ENCODE measurements around the gene CDK8. TPM values are rescaled to one million over a fixed set of nuclear protein-coding genes. Genes with fewer than 3 reads are reported as not detected.

Gene CDK8
- total RNA-seq, 2 experiments from 2014 or later: 16.8 to 22.3 TPM

DNA sequence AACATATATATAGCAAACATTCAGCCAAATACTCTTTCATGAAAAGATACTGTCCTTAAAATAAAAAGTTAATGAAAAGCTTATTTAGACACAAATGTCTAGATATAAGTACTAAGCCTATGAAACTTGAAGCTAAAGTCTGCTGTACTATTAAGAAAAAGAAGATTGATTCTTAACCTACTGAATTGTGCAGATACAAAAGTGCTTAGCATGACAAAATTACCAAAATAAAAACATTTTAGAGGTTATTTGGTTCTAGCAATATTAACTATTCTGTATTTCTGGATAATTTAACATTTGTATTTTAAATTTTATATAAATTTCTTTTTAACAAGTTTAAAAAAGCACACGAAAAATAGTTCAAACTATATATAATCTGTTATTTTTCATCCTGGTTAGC is 40.6 kb upstream of the CDK8 start:
- Histone ChIP-seq H2AFZ (ENCODE audit: low read length) (no peak overlapping the region), H3K9me2 (ENCODE audit: insufficient read depth, low read length) (no peaks in the 10 kb centered on the region), H3K27ac (ENCODE audit: low read depth, low read length, poor library complexity, severe bottlenecking) (no peak overlapping the region), H4K20me1 (ENCODE audit: insufficient read depth, low read length) (no peaks in the 10 kb centered on the region), H3K4me1 (ENCODE audit: insufficient read depth, low read length, poor library complexity, severe bottlenecking) (no peaks in the 10 kb centered on the region), H3K79me2 (ENCODE audit: insufficient read depth, low read depth, low read length) (no peaks in the 10 kb centered on the region; the same call in 1 of the 2 replicates), H3K9me3 (ENCODE audit: low read length) (no peaks in the 10 kb centered on the region), H3K36me3 (ENCODE audit: insufficient read depth, low read length) (peaks cover 95% of the 10 kb centered on the region), H3K4me2 (ENCODE audit: low read length) (no peak overlapping the region), H3K4me3 (ENCODE audit: low read depth, low read length, poor library complexity, severe bottlenecking) (no peak overlapping the region)
- DNase-seq (ENCODE audit: low spot score): no peak
- POLR2A ChIA-PET: no interaction called here
- no peak for TF ChIP-seq EZH2phosphoT487 (IDR thresholded peaks at IDR 0.05; ENCODE audit: borderline replicate concordance, low read depth, low read length)
- TF ChIP-seq, protein P1, sequence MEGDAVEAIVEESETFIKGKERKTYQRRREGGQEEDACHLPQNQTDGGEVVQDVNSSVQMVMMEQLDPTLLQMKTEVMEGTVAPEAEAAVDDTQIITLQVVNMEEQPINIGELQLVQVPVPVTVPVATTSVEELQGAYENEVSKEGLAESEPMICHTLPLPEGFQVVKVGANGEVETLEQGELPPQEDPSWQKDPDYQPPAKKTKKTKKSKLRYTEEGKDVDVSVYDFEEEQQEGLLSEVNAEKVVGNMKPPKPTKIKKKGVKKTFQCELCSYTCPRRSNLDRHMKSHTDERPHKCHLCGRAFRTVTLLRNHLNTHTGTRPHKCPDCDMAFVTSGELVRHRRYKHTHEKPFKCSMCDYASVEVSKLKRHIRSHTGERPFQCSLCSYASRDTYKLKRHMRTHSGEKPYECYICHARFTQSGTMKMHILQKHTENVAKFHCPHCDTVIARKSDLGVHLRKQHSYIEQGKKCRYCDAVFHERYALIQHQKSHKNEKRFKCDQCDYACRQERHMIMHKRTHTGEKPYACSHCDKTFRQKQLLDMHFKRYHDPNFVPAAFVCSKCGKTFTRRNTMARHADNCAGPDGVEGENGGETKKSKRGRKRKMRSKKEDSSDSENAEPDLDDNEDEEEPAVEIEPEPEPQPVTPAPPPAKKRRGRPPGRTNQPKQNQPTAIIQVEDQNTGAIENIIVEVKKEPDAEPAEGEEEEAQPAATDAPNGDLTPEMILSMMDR (conservative IDR thresholded peaks at IDR 0.05; ENCODE audit: low read length): no peak
- CTCF ChIA-PET (ENCODE audit: unreplicated experiment): no interaction called here
- no TSS peak for BruUV-seq (replicated peaks)
- intact Hi-C loops (cut with micrococcal nuclease; ENCODE audit: unreplicated experiment): no loop called here

DNA sequence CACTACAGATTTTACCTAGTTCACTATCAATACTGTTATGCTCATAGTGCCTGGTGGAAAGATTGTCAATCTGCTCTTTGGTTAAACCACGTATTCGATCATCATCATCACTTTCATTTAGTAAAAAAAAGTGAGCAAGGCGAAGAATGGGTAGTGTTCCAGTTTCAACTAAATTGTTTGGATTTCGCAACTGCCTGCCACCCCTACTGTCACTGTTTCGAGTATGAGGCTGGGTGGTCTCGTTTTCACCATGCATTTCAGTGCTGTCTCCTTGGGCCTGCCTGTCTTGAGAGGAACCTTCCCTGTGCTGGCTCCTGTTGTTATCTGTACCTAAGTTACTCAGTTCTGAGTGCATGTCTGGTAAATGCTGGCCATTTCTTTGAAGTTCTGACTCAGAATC is 39.9 kb upstream of the CDK8 start:
- H3K79me2 ChIP-seq (ENCODE audit: insufficient read depth, low read depth, low read length): no peaks in the 10 kb centered on the region; the same call in 1 of the 2 replicates
- H4K20me1 ChIP-seq (ENCODE audit: insufficient read depth, low read length): no peaks in the 10 kb centered on the region
- H3K36me3 ChIP-seq (ENCODE audit: insufficient read depth, low read length): peaks cover 94% of the 10 kb centered on the region
- no TSS peak for BruUV-seq (replicated peaks)
- no peak overlapping the region for H3K27ac ChIP-seq (ENCODE audit: low read depth, low read length, poor library complexity, severe bottlenecking)
- DNase-seq (ENCODE audit: low spot score): no peak
- H3K9me2 ChIP-seq (ENCODE audit: insufficient read depth, low read length): no peaks in the 10 kb centered on the region
- no peak overlapping the region for H3K4me2 ChIP-seq (ENCODE audit: low read length)
- intact Hi-C loops (cut with micrococcal nuclease; ENCODE audit: unreplicated experiment): no loop called here
- no peak overlapping the region for H2AFZ ChIP-seq (ENCODE audit: low read length)
- ChIA-PET POLR2A (no interaction called here), CTCF (ENCODE audit: unreplicated experiment) (no interaction called here)
- H3K4me3 ChIP-seq (ENCODE audit: low read depth, low read length, poor library complexity, severe bottlenecking): no peak overlapping the region
- TF ChIP-seq EZH2phosphoT487 (IDR thresholded peaks at IDR 0.05; ENCODE audit: borderline replicate concordance, low read depth, low read length): no peak
- TF ChIP-seq, protein P1 (conservative IDR thresholded peaks at IDR 0.05; ENCODE audit: low read length): no peak
- H3K4me1 ChIP-seq (ENCODE audit: insufficient read depth, low read length, poor library complexity, severe bottlenecking): no peaks in the 10 kb centered on the region
- H3K9me3 ChIP-seq (ENCODE audit: low read length): no peaks in the 10 kb centered on the region

DNA sequence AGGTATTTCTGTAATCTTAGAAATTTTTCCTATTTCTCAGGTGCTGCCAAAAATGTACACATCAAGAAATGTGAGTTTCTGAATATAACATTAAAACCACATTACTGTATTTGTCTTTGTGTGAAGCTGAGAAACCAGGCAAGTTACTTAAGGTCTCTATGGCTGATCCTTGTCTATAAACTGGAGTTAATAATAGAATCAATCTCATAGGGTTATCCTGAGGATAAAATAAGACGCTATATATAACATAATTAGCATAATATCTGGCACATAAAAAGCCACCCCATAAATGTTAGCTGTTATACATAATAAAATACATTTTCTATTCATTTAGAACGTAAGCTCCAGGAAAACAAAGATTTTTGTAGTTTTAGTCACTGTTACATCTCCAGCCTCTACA is 37.9 kb upstream of the CDK8 start:
- Histone ChIP-seq H3K36me3 (ENCODE audit: insufficient read depth, low read length) (peaks cover 93% of the 10 kb centered on the region), H3K4me1 (ENCODE audit: insufficient read depth, low read length, poor library complexity, severe bottlenecking) (peaks cover 15% of the 10 kb centered on the region), H3K79me2 (ENCODE audit: insufficient read depth, low read depth, low read length) (peaks cover 20% of the 10 kb centered on the region), H3K9me3 (ENCODE audit: low read length) (no peaks in the 10 kb centered on the region), H3K27ac (ENCODE audit: low read depth, low read length, poor library complexity, severe bottlenecking) (no peak overlapping the region), H3K9me2 (ENCODE audit: insufficient read depth, low read length) (no peaks in the 10 kb centered on the region), H2AFZ (ENCODE audit: low read length) (no peak overlapping the region), H3K4me3 (ENCODE audit: low read depth, low read length, poor library complexity, severe bottlenecking) (no peak overlapping the region), H3K4me2 (ENCODE audit: low read length) (no peak overlapping the region), H4K20me1 (ENCODE audit: insufficient read depth, low read length) (no peaks in the 10 kb centered on the region)
- CTCF ChIA-PET (ENCODE audit: unreplicated experiment): no interaction called here
- intact Hi-C loops (cut with micrococcal nuclease; ENCODE audit: unreplicated experiment): no loop called here
- POLR2A ChIA-PET: interaction anchor here (0.6 to 1.8 kb wide), 6 partner anchors 10 to 654 kb away, joined by 3 to 6 read pairs (median 3); no protein-coding TSS in a partner anchor
- DNase-seq (ENCODE audit: low spot score): no peak
- no peak for TF ChIP-seq EZH2phosphoT487 (IDR thresholded peaks at IDR 0.05; ENCODE audit: borderline replicate concordance, low read depth, low read length)
- TF ChIP-seq, protein P1 (conservative IDR thresholded peaks at IDR 0.05; ENCODE audit: low read length): no peak
- BruUV-seq (replicated peaks): no TSS peak
